H1 (cell line): ENCODE measurements around the gene CNOT10. TPM values are rescaled to one million over a fixed set of nuclear protein-coding genes. Genes with fewer than 3 reads are reported as not detected.

Source experiments
- CTCF ChIA-PET: fragments of 300-600 bp; sonication (Branson Sonifier 250); formaldehyde crosslinking; loops from one replicate; lab custom pipeline; 2021; ENCODE audit not compliant: partially characterized antibody; lab: Charles Lee
- POLR2A ChIA-PET: fragments of 300-600 bp; sonication (Branson Sonifier 250); formaldehyde crosslinking; loops from one replicate; lab custom pipeline; 2021; ENCODE audit warnings: inconsistent platforms; ENCODE audit not compliant: partially characterized antibody; lab: Charles Lee
- DNase-seq, 2 experiments: peaks; one replicate each; pipeline versions ENCODE4 v3.0.0 to v3.0.0-alpha.2; 2010 to 2022; ENCODE audit warnings: low spot score in 2 of 2, low read depth in 1 of 2, mixed read lengths in 1 of 2
- FAIRE-seq: peaks from 2 replicates; lab custom pipeline; 2011; peaks lifted over from hg19 to GRCh38; lab: Jason Lieb, UNC
- H2AFZ ChIP-seq: 2 replicates; pipeline ENCODE4 v1.8.1; 2012; ENCODE audit warnings: low read length, inconsistent platforms
- H2AK5ac ChIP-seq: 2 replicates; pipeline ENCODE4 v1.6.1; 2013; ENCODE audit warnings: low read depth, low read length
- H2BK120ac ChIP-seq: replicated peaks from 2 replicates; pipeline ENCODE3; 2013; ENCODE audit warnings: low read depth, low read length, inconsistent platforms
- H2BK12ac ChIP-seq: 2 replicates; pipeline ENCODE4 v1.6.1; 2013; ENCODE audit warnings: low read depth, low read length
- H2BK15ac ChIP-seq: 2 replicates; pipeline ENCODE4 v1.6.1; 2013; ENCODE audit warnings: low read length
- H2BK20ac ChIP-seq: 2 replicates; pipeline ENCODE4 v1.6.1; 2013; ENCODE audit warnings: low read length
- H2BK5ac ChIP-seq: 2 replicates; pipeline ENCODE4 v1.6.1; 2013; ENCODE audit warnings: low read depth, low read length
- H3K14ac ChIP-seq: 2 replicates; pipeline ENCODE4 v1.6.1; 2013; ENCODE audit warnings: inconsistent platforms; ENCODE audit not compliant: insufficient read length
- H3K18ac ChIP-seq: 2 replicates; pipeline ENCODE4 v1.6.1; 2013; ENCODE audit warnings: low read length; ENCODE audit errors: extremely low read depth
- H3K23ac ChIP-seq: 2 replicates; pipeline ENCODE4 v1.6.1; 2013; ENCODE audit warnings: inconsistent platforms; ENCODE audit not compliant: insufficient read length
- H3K23me2 ChIP-seq: 2 replicates; pipeline ENCODE4 v1.6.1; 2013; ENCODE audit warnings: low read depth, low read length
- H3K27ac ChIP-seq: 2 replicates; pipeline ENCODE4 v1.6.1; 2011; ENCODE audit warnings: low read depth, low read length, inconsistent platforms
- H3K27me3 ChIP-seq, 4 experiments: replicated peaks in 1 of 4; 1 replicate in 1 of 4; 2 replicates in 3 of 4; pipeline versions ENCODE4 v1.6.1 to v1.8.1; 2011 to 2013; ENCODE audit warnings: low read length in 3 of 4, mild to moderate bottlenecking in 3 of 4, inconsistent platforms in 2 of 4, mixed read lengths in 2 of 4, moderate library complexity in 1 of 4; ENCODE audit not compliant: control insufficient read depth in 3 of 4, insufficient read depth in 3 of 4; ENCODE audit errors: extremely low read depth in 1 of 4
- H3K36me3 ChIP-seq, 4 experiments: 2 replicates each; pipeline versions ENCODE4 v1.6.1 to v1.8.1; 2011 to 2013; ENCODE audit warnings: mild to moderate bottlenecking in 4 of 4, low read length in 3 of 4, moderate library complexity in 2 of 4, control low read depth in 1 of 4, inconsistent platforms in 1 of 4; ENCODE audit not compliant: insufficient read depth in 4 of 4, control insufficient read depth in 2 of 4
- H3K4ac ChIP-seq: replicated peaks from 2 replicates; pipeline ENCODE3; 2013; ENCODE audit warnings: low read length, low read depth, mixed read lengths, inconsistent platforms; ENCODE audit not compliant: insufficient read length
- H3K4me1 ChIP-seq, 4 experiments: replicated peaks in 1 of 4; 1 replicate in 1 of 4; 2 replicates in 3 of 4; pipeline versions ENCODE4 v1.6.1 to v1.8.1; 2011 to 2013; ENCODE audit warnings: low read length in 3 of 4, inconsistent platforms in 2 of 4, mixed read lengths in 1 of 4; ENCODE audit not compliant: insufficient read depth in 4 of 4, control insufficient read depth in 3 of 4
- H3K4me2 ChIP-seq, 2 experiments: 2 replicates each; pipeline versions ENCODE4 v1.6.1 to v1.8.1; 2011 to 2013; ENCODE audit warnings: low read depth in 2 of 2, low read length in 2 of 2, control low read depth in 1 of 2, inconsistent platforms in 1 of 2, mild to moderate bottlenecking in 1 of 2; ENCODE audit not compliant: insufficient read depth in 1 of 2
- H3K4me3 ChIP-seq, 4 experiments: fragments of 200-600, 300-600 bp in 1 of 4; sonication (generic), shearing (Covaris generic), sonication (Bioruptor Twin) in 1 of 4; 2 replicates each; pipeline versions ENCODE4 v1.5.1 to v1.8.1; 2011 to 2016; ENCODE audit warnings: low read length in 4 of 4, low read depth in 3 of 4, control low read depth in 2 of 4, inconsistent platforms in 2 of 4, mild to moderate bottlenecking in 2 of 4, mixed read lengths in 1 of 4, moderate library complexity in 1 of 4; ENCODE audit not compliant: insufficient read depth in 2 of 4; ENCODE audit errors: extremely low read depth in 1 of 4
- H3K56ac ChIP-seq: replicated peaks from 2 replicates; pipeline ENCODE3; 2013; ENCODE audit warnings: low read depth, mild to moderate bottlenecking, mixed read lengths, low read length, inconsistent platforms; ENCODE audit not compliant: insufficient read length
- H3K79me1 ChIP-seq: 2 replicates; pipeline ENCODE4 v1.6.1; 2013; ENCODE audit warnings: low read depth, low read length, control low read depth
- H3K79me2 ChIP-seq, 2 experiments: 2 replicates each; pipeline versions ENCODE4 v1.6.1 to v1.8.1; 2012 to 2013; ENCODE audit warnings: low read length in 2 of 2, mild to moderate bottlenecking in 2 of 2, inconsistent platforms in 1 of 2; ENCODE audit not compliant: insufficient read depth in 2 of 2, control insufficient read depth in 1 of 2
- H3K9ac ChIP-seq, 4 experiments: replicated peaks in 1 of 4; 1 replicate in 1 of 4; 2 replicates in 3 of 4; pipeline versions ENCODE4 v1.6.1 to v1.8.1; 2011 to 2013; ENCODE audit warnings: low read depth in 3 of 4, low read length in 3 of 4, control low read depth in 2 of 4, mild to moderate bottlenecking in 2 of 4, moderate library complexity in 2 of 4, inconsistent platforms in 1 of 4; ENCODE audit errors: extremely low read depth in 1 of 4
- H3K9me3 ChIP-seq, 2 experiments: 2 replicates each; pipeline versions ENCODE4 v1.6.1 to v1.8.1; 2012 to 2013; ENCODE audit warnings: mild to moderate bottlenecking in 2 of 2, moderate library complexity in 2 of 2, control low read depth in 1 of 2, inconsistent platforms in 1 of 2, low read depth in 1 of 2, low read length in 1 of 2, mixed read lengths in 1 of 2; ENCODE audit not compliant: insufficient read depth in 2 of 2
- H4K20me1 ChIP-seq, 2 experiments: replicated peaks in 1 of 2; 2 replicates each; pipeline versions ENCODE3 to v1.8.1; 2011 to 2013; ENCODE audit warnings: inconsistent platforms in 2 of 2, low read length in 2 of 2, mild to moderate bottlenecking in 1 of 2; ENCODE audit not compliant: insufficient read depth in 2 of 2, control insufficient read depth in 1 of 2
- H4K5ac ChIP-seq: 2 replicates; pipeline ENCODE4 v1.6.1; 2013; ENCODE audit warnings: low read length, low read depth, mixed read lengths, inconsistent platforms; ENCODE audit not compliant: insufficient read length
- H4K8ac ChIP-seq: 2 replicates; pipeline ENCODE4 v1.8.0; 2013; ENCODE audit warnings: mild to moderate bottlenecking, moderate library complexity, low read length, inconsistent platforms; ENCODE audit not compliant: insufficient read depth; ENCODE audit errors: extremely low read depth
- H4K91ac ChIP-seq: replicated peaks from 2 replicates; pipeline ENCODE3; 2013; ENCODE audit warnings: low read length, mixed read lengths, inconsistent platforms; ENCODE audit not compliant: insufficient read length
- CBX8 ChIP-seq: fragments of 300-800, 300-1000 bp; sonication (generic); IDR thresholded peaks from 2 replicates; pipeline ENCODE4 v1.7.1; 2016; ENCODE audit warnings: low read depth, low read length, borderline replicate concordance
- CHD1 ChIP-seq: IDR thresholded peaks from 2 replicates; pipeline ENCODE4 v1.6.1; 2012; ENCODE audit warnings: low read depth, low read length, improper control_type of control experiment
- JUND ChIP-seq: IDR thresholded peaks from 2 replicates; pipeline ENCODE4 v1.6.1; 2011; ENCODE audit warnings: mild to moderate bottlenecking, improper control_type of control experiment, low read length
- KDM4A ChIP-seq: IDR thresholded peaks from one replicate; pipeline ENCODE4 v1.7.1; 2012; ENCODE audit warnings: low read depth, mild to moderate bottlenecking, moderate library complexity, low read length, inconsistent platforms; ENCODE audit not compliant: severe bottlenecking
- POLR2A ChIP-seq, 2 experiments: IDR thresholded peaks; 1 replicate in 1 of 2; 2 replicates in 1 of 2; pipeline ENCODE4 v1.6.1; 2011; ENCODE audit warnings: low read depth in 2 of 2, low read length in 2 of 2, mild to moderate bottlenecking in 2 of 2; ENCODE audit errors: control extremely low read depth in 1 of 2
- POLR2AphosphoS5 ChIP-seq: IDR thresholded peaks from 2 replicates; pipeline ENCODE4 v1.6.1; 2011; ENCODE audit warnings: low read depth, low read length
- RFX5 ChIP-seq: IDR thresholded peaks from 2 replicates; pipeline ENCODE4 v1.6.1; 2011; ENCODE audit warnings: low read depth, low read length, improper control_type of control experiment, borderline replicate concordance
- SP2 ChIP-seq: IDR thresholded peaks from 2 replicates; pipeline ENCODE4 v1.6.1; 2012; ENCODE audit warnings: mild to moderate bottlenecking, low read length, inconsistent platforms
- SP4 ChIP-seq: IDR thresholded peaks from 2 replicates; pipeline ENCODE4 v1.6.1; 2012; ENCODE audit warnings: low read length, inconsistent platforms
- TCF12 ChIP-seq: IDR thresholded peaks from 2 replicates; pipeline ENCODE4 v1.6.1; 2011; ENCODE audit warnings: low read depth, mild to moderate bottlenecking, low read length
- WGBS, 2 experiments: shearing (Covaris generic) in 1 of 2; methylation state at CpG; one replicate each; pipeline versions ENCODE4 v1.1.6 to v1.1.7; 2013 to 2015; ENCODE audit warnings: low lambda C conversion rate in 2 of 2, mixed read lengths in 2 of 2, inconsistent platforms in 1 of 2, low coverage in 1 of 2, missing lambda C conversion rate in 1 of 2; ENCODE audit not compliant: insufficient replicate concordance in 2 of 2, insufficient coverage in 1 of 2, insufficient read length in 1 of 2; ENCODE audit errors: extremely low coverage in 1 of 2, missing lambda C conversion rate in 1 of 2; 5-methylcytosine and 5-hydroxymethylcytosine counted together
- polyA plus RNA-seq, 7 experiments: library from polyadenylated mRNA; depleted of rRNA in 3 of 7; stranded (reverse) in 5 of 7; unstranded in 2 of 7; fragments of >200 nt in 5 of 7; fragments of 200-250 nt in 2 of 7; gene quantifications; 1 replicate in 5 of 7; 2 replicates in 1 of 7; 4 replicates in 1 of 7; pipeline versions ENCODE4 v1.2.1 to v1.2.3, GENCODE V29; 2011 to 2013; ENCODE audit warnings: missing spikeins in 2 of 7, mixed read lengths in 2 of 7
- total RNA-seq: library from RNA; stranded (reverse); fragmentation: NEBNext Ultra II Directional; extraction: Animal tissue kit (Norgen Biotek cat#: 25700); gene quantifications from 2 replicates; pipeline ENCODE4 v1.2.1, GENCODE V29; 2021
- TF ChIP-seq, protein P1 (sequence below): IDR thresholded peaks from 2 replicates; pipeline ENCODE4 v1.6.1; 2011; ENCODE audit warnings: low read depth, mild to moderate bottlenecking, low read length; ENCODE audit not compliant: insufficient read depth

CNOT10 gene
- total and polyA plus RNA-seq, 2 of the 8 experiments (the other 6 are each of a cell fraction or from before 2014, with no cell fraction given): 39.9 to 55.9 TPM

DNA sequence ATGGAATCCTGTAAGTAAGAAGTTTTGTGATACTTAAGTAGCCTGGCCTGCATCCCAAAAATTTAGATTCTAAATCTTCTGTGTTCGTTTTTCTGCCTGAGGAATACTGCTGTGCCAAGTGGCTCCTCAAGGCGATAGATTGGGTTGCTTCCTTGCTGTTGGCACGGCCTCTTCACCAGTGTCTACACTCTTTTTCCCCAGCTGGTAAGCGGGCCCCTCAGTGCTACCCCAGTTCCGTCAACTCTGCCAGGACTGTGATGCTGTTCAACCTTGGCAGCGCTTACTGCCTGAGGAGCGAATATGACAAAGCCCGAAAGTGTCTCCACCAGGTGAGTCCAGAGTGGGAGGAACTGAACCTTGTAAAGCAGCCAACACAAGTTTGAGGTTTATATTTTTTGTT, 79.5 kb downstream of the CNOT10 start:
- no peaks in the 10 kb centered on the region; a peak in 1 of 7 replicates for H3K4me1 ChIP-seq
- 92% methylated on average over 8 of the region's 8 CpGs; no CpG with 5 or more reads in 1 of the 2 experiments for WGBS, 2 experiments
- no peak overlapping the region for H4K5ac ChIP-seq
- H3K4me3 ChIP-seq: no peak overlapping the region
- no peak for FAIRE-seq
- no peak for DNase-seq
- H2AFZ ChIP-seq: no peak overlapping the region
- H3K23me2 ChIP-seq: no peaks in the 10 kb centered on the region
- H3K27ac ChIP-seq: no peak overlapping the region
- H3K9me3 ChIP-seq: no peaks in the 10 kb centered on the region
- ChIA-PET CTCF (interaction anchor here (1.2 kb wide), 1 partner anchor 9 kb away, joined by 9 read pairs; no protein-coding TSS in a partner anchor), POLR2A (no interaction called here)
- H2BK120ac ChIP-seq: no peak overlapping the region
- H4K20me1 ChIP-seq: no peaks in the 10 kb centered on the region
- H3K79me1 ChIP-seq: no peaks in the 10 kb centered on the region; the same call in 1 of the 2 replicates
- H3K56ac ChIP-seq: no peak overlapping the region
- no peak overlapping the region for H3K18ac ChIP-seq
- peaks cover 6 to 49% (median 23%) of the 10 kb centered on the region in 4 experiments; a peak in 7 of 8 replicates for H3K36me3 ChIP-seq
- H3K23ac ChIP-seq: no peak overlapping the region
- H3K9ac ChIP-seq: no peak overlapping the region
- 0 out of 2 replicates have a peak overlapping the region, but pooled peaks have one; percentile 25 for H4K8ac ChIP-seq
- H4K91ac ChIP-seq: no peak overlapping the region
- no peak overlapping the region for H2BK5ac ChIP-seq
- H2BK12ac ChIP-seq: no peak overlapping the region
- no peak overlapping the region for H3K4me2 ChIP-seq
- no peak overlapping the region for H3K4ac ChIP-seq
- H3K79me2 ChIP-seq: no peaks in the 10 kb centered on the region
- H2BK20ac ChIP-seq: no peak overlapping the region
- no peak overlapping the region for H2BK15ac ChIP-seq
- H2AK5ac ChIP-seq: no peak overlapping the region
- TF ChIP-seq SP4 (no peak), CHD1 (no peak), CBX8 (no peak), POLR2AphosphoS5 (no peak), POLR2A (IDR thresholded peaks at IDR 0.05; ENCODE audit: control extremely low read depth in 1 of 2, low read depth in 2 of 2, low read length in 2 of 2) (no peak), RFX5 (no peak), KDM4A (no peak), SP2 (no peak), JUND (no peak), TCF12 (no peak)
- TF ChIP-seq, protein P1, sequence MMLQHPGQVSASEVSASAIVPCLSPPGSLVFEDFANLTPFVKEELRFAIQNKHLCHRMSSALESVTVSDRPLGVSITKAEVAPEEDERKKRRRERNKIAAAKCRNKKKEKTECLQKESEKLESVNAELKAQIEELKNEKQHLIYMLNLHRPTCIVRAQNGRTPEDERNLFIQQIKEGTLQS: no peak
- H3K27me3 ChIP-seq: no peaks in the 10 kb centered on the region
- H3K14ac ChIP-seq: no peak overlapping the region
